Body of pancreas (tissue), 4 donors: ENCODE results near the gene UTP25.

Experiments used
- POLR2A ChIP-seq, 3 donors: fragments of 450-650 bp; IDR thresholded peaks; one replicate each; pipeline ENCODE4 v1.6.1; 2016; ENCODE audit warnings: antibody characterized with exemption in 3 of 3, mild to moderate bottlenecking in 2 of 3
- TF ChIP-seq, protein P1 (sequence below), 7 experiments: fragments of 450-650 bp in 4 of 7; fragments of 200-600 bp in 3 of 7; sonication (generic) in 3 of 7; IDR thresholded peaks; one replicate each; pipeline ENCODE4 v1.5.1; 2016 to 2019; ENCODE audit warnings: antibody characterized with exemption in 7 of 7

DNA sequence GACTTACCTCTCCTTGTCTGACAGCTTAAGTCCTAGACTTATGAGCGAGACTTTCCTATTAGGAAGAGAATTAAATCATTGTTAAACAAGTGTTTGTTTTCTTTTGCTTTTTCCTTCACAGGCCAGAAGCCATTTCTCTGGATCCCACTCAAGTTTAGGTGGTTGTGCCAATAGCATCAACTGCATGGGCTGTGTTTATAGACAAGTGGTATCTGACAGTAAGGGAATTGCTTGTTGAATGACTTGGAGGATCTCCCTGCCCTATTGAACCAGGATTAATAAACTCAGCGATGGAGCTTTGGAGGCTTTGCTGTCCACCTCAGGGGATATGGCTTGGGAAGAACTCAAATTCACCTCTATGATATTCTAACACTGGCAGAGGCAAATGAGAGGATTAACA is 43.7 kb downstream of the UTP25 start:
- TF ChIP-seq, protein P1, sequence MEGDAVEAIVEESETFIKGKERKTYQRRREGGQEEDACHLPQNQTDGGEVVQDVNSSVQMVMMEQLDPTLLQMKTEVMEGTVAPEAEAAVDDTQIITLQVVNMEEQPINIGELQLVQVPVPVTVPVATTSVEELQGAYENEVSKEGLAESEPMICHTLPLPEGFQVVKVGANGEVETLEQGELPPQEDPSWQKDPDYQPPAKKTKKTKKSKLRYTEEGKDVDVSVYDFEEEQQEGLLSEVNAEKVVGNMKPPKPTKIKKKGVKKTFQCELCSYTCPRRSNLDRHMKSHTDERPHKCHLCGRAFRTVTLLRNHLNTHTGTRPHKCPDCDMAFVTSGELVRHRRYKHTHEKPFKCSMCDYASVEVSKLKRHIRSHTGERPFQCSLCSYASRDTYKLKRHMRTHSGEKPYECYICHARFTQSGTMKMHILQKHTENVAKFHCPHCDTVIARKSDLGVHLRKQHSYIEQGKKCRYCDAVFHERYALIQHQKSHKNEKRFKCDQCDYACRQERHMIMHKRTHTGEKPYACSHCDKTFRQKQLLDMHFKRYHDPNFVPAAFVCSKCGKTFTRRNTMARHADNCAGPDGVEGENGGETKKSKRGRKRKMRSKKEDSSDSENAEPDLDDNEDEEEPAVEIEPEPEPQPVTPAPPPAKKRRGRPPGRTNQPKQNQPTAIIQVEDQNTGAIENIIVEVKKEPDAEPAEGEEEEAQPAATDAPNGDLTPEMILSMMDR (IDR thresholded peaks at IDR 0.05): no peak
- no peak for TF ChIP-seq POLR2A (IDR thresholded peaks at IDR 0.05)
